ENCODE measurements around the gene CDH4.

CDH4 gene

DNA sequence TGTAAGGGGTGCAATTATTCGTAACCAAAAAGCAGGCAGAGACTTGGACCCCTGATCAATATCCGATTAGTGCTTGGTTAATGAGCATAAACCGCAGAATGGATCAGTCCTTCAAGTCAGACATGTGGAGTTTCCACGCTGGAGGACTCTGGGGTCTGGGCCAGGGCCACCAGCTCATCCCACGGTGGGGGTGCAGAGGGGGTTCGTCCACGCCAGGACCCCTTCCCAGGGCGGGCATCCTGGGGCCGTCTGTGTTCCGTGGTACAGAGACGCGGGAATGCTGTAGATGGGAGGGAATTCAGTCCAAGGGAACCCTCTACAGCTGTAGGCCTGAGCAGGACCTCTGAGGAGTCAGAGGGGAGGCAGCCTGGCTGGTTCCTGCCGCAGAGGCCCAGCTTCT, 615.9 kb downstream of the CDH4 start:
- DNase-seq (ENCODE audit: low read depth) = no peak

GRCh38 chr20:61868466-61869090, 616.5 kb downstream of the CDH4 start:
- no peak for DNase-seq (ENCODE audit: low read depth)

DNA sequence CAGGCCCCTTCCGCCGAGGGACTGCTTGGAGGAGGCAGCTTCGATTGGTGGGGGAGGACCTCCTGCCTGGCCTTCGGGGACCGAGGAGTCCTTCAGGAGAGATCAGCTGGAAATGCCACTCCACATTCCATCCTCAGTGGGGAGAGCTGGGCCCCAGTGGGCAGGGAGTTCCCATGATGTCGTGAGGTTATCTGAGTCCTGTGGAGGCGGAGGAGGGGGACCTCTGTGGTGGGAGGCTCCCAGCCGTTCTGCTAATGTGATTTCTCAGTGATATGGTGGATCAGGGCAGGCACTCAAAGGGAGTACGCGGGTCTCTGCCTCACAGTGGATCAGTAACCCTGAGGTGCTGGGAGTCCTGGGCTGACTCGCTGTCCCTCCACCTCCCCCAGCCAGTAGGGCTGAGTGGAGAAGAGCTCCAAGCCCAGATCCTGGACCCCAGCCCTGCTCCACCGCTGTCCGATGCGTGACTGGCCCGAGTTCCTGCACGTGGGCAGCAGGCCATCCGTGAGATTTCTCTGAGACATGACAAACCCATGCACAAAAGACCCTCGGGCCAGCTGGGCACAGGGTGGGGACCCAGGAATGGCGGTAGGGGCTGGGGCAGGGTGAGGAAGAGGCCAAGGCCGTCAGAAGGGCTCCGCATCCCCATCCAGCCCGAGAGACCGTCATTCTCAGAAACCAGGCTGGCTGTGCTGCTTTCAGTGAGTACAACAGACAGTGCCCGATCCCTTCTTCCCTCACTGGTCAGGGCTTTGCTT, 617.9 kb downstream of the CDH4 start:
- no peak for DNase-seq (ENCODE audit: low read depth)

GRCh38 chr20:61871160-61871559, 619.1 kb downstream of the CDH4 start:
- no peak for DNase-seq (ENCODE audit: low read depth)

DNA sequence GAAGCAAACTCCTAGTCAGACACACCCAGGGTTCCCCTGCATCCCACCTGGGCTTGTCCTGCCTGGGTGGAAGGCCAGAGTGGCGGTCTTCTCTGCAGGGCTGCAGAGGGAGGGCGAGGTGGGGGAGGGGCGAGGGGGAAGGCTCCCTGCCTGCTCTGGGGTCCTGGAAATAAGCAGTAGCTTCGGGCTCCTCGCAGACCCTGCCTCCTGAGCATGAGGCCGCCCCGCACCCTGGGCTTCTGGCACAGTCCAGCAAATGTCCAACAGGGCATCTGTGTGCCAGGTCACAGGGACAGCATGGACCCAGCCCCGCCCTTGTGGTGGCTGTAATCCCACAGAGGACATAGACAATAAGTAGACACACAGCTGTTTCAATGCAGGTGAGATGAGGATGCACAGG, 619.9 kb downstream of the CDH4 start:
- no peak for DNase-seq (ENCODE audit: low read depth)

GRCh38 chr20:61872371-61872900, 620.4 kb downstream of the CDH4 start:
- no peak for DNase-seq (ENCODE audit: low read depth)

DNA sequence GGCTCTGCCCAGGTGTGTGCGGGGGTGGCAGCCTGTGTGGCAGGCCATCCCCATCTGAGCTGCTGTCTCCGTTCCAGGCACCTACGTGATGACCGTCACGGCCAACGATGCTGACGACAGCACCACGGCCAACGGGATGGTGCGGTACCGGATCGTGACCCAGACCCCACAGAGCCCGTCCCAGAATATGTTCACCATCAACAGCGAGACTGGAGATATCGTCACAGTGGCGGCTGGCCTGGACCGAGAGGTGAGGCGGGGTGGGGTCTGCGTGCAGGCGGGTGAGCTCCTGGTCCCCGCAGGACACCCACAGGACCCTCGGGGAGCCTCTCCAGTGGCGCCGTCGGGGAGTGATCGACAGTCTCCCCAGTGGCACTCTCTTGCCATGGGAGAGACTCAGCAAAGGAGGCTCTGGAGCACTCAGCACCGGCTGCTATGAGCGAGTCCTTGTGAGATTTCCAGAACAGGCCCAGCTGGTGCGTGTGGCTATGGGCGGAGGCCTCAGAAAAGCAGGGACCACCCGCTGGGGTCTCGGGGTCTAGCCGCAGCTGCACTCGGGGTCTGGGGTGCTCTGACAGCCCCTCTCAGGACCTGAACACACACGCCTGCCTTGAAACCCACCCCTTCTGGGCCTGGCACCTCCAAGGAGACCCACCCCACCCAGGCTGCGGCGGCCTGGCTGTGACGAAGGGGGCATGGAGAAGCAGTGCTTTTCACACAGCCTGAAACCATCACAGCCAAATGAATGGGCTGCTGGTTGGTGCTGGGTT, 621.8 kb downstream of the CDH4 start:
- no peak for DNase-seq (ENCODE audit: low read depth)

DNA sequence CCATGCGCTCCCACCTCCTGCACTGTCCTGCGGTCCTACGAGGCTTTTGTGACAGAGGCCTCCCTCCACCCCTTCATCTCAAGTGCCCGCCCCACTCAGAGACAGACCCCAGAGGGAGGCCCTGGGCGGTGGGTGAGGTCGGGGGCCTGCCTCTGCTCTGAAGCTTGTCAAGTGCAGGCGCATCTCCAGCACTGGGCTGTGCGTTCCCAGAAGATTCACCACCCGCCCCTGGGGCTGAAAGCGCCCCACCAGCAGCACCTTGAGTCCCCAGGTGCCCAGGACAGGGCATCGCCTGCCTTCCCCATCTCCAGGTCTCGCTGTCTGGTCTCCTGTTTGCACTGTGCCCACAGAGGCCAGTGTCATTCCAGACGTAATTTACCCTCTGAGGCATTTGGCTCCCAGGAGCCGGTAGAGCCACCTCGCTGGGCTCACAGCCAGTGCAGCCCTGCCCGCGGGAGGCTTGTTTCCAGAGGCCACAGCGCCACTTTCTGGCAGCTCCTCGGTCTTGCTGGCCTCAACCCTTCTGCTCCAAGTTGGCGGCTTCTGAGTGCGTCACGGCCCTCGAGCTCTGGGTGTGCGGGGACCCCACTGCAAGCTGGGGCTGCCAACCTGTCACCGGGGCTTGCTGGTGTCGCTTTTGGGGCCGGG, 622.5 kb downstream of the CDH4 start:
- no peak for DNase-seq (ENCODE audit: low read depth)

DNA sequence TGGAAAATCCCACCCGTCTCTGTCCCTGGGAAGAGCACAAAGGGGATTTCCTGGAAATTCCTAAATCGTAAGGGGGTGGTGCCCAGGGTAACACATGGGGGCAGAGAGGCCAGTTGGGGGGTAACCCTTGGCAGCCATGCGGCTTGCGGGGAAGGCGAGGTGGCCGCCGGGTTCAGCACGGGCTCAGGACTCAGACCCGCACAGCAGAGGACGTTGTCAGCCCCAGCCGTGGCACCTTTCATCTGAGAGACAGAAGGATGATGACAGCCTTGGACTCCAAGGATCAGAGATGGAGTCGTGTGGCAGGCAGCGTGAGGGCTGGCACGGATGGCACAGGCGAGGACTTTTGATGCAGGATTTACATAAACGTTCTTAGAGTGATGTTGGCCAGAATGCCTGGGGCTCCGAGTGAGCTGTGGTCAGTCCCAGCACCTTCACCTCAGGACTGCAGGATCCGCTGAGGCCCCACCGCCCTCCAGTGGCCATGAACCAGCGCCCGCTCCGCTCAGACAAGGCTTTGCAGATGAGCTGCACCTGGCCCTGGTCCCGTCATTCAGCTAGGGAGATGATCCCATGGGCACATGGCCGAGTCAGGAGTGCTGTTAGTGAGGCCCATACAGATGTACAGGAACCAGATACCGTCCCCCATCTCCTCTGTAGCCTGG, 623.3 kb downstream of the CDH4 start:
- DNase-seq (ENCODE audit: low read depth) = no peak

GRCh38 chr20:61875996-61876395, 623.9 kb downstream of the CDH4 start:
- DNase-seq (ENCODE audit: low read depth) = no peak

DNA sequence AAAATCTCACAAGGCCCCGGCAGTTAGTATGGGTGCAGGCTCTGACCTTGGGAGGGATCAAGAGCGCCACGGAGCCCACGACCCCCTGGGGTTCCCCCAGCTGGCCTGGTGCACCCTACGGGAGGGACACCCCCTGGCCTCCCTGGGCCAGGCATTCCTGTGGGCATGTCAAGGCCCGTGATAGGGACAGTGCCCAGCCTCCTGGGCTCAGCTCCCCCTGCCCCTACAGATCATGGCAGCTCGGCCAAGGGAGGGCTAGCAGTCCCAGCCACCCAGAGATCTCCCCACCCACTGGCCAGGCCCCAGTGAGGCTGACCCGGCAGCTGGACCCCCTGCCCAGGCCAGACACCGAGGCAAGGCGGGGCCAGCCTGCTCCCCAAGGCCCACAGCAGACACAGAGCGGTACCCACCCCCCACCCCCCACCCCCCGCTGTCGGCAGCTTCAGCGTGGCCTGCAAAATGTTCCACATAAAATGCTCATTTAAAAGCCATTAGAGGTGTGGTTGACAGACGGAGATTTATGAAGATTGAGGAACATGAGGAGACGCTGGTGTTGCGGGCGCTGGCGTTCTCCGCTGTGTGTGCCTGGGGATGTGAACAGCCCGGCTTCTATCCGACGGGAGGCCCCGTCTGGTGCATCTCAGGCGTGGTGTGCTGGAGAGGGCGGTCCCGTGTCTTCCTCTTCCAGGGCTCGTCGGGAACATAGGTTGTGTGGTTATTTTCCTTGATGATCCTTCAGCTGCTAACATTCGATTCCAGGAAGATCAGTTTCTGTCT, 625.1 kb downstream of the CDH4 start:
- DNase-seq (ENCODE audit: low read depth) = no peak

DNA sequence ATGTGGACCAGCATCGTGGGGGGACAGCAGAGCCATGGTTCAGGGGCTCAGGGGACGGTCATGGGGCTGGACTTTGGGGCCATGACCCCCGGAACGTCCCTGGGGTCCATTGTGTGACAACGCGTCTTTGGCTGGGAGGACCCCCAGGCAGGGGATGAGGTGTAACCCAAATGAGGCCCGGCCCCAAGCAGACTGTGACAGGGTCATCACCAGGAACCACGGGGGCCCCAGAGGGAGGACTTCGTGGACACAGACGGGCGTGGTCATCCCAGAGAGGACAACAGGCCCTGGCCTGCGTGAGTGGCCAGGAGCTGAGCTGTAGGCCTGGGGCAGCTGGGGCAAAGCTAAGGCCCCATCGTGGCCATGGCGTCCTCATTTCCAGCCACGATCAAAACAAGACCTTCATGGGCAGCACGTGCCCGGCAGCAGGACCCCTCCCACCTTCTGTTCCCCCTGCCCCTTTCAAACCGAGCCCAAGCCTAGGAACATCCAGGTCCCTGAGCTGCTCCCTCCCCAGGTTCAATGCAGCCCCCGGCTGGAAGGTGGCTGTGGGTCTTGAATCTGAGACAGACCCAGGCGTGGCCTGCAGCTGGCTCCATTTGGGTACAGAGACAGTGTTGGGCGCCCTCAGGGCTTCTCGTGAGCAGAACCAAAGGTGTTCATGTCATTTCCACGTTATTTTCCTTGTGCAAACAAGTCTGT, 625.9 kb downstream of the CDH4 start:
- DNase-seq (ENCODE audit: low read depth) = no peak

- no peak for DNase-seq (ENCODE audit: low read depth)
Measured at GRCh38 chr20:61878478-61879302, 626.6 kb downstream of the CDH4 start.

DNA sequence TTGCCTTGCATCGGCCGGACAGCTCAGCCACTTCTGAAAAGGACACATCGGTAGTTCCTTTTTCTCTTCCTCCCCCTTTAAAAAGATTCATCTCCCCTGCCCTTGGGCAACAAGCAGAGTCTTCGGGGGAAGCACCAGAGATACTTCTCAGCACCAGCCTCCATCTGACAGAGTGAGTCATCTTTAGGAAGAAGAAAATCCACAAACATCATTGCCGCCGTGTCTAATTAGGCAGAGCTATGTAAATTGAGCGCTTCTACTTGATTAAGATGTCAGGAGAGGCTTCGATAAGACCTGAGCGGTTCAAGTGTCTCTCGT, 627.2 kb downstream of the CDH4 start:
- no peak for DNase-seq (ENCODE audit: low read depth)

DNA sequence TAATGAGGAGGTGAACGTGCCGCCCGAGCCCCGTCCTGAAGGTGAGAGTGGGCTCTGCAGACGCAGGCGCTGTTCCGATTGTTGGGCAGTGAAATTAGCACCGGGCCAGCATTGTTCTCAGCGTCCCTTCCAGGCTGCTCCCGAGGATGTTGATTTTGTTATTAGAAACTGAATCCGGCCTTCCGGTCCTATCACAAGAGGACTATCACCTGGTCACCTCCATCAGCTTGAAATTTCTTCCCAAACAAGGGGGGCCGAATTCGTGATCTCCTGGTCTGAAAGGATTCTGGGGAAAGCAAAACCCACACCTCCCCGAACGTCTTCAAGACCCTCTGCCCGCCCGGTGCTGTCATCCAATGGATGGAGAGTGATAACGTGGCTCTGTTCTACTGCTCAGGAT, 627.6 kb downstream of the CDH4 start:
- no peak for DNase-seq (ENCODE audit: low read depth)

GRCh38 chr20:61880706-61881105, 628.6 kb downstream of the CDH4 start:
- DNase-seq (ENCODE audit: low read depth) = no peak

- DNase-seq (ENCODE audit: low read depth) = no peak
Measured at GRCh38 chr20:61881416-61881815, 629.4 kb downstream of the CDH4 start.

DNA sequence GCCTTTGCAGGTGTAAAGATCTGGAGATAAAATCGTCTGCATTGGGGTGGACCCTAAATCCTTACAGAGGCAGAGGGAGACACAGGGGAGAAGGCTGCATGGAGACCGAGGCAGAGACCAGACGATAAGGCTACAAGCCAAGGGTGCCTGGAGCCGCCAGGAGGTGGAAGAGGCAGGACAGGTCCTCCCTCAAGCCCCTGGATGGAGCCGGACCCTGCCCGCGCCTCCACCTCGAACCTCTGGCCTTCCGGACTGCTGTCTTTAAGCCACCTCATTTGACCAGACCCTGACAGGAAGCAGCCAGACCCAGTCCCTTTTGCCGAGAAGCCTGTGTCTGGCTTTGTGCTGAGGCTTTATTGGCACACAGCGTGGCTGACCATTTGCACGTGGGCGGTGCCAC, 629.8 kb downstream of the CDH4 start:
- DNase-seq (ENCODE audit: low read depth) = no peak

DNA sequence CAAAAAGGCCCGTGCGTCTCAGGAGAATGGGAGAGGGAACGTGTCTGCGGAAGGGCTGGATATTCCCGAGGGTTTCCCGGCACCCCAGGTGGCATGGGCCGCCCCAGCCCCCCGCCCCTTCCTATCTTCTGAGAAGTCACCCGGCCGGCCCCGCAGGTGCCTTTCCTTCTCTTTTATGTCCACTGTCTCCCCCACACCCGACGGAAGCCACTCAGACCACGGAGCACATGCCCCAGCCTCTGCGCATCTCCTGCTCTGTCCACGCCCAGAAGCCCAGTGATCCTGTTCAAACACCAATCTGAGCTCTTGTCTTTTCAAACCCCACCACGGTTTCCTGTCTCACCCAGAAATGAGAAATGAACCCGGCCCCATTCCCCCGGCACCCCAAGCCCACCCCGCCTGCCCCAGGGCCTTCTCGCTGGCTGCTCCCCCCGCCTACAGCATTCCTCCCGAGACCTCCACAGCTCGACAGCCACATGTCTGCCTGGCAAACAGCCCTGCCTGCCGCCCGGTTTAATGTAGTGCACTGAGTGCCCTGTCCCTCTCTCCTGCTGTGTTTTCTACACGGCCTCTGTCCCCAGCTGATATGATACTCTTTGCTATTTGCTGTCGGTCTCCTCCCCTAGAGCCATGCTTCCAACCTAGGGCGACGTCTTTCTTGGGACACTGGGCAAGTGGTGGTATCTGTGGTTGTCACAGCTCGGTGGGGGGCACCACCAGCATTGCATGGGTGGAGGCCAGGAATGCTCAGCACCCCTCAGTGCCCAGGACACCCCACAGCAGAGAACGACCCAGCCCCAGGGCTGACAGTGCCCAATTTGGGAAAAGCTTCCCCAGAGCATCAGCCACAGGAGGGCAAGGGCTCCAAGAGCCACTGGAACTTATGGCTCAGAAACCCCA, 630.9 kb downstream of the CDH4 start:
- no peak for DNase-seq (ENCODE audit: low read depth)
